ENCODE results near the gene GANAB.

GANAB gene

DNA sequence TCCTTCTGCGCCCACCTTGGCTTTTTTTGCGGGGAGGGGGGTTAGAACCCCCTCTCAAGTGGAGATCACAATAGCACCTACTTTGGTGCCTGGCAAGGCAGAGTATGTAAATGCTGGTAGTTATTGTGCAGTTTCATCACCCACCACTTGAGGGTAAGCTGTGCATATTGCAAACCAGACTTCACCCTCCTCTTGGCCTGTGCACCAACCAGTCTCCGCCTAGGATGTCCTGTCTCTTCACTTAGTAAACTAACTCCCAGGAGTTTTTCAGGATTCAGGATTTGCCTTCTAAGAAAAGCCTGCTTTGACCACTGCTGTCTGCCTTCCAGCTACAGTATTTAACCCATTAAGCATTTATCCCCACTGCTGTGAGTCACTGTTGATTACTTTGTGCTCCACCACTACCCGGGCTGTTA, 34.4 kb upstream of the GANAB start:
- Histone ChIP-seq H2BK12ac (ENCODE audit: low read length in 2 of 2) (no peak overlapping the region), H3K36me3 (ENCODE audit: control insufficient read depth in 1 of 2, insufficient read depth in 2 of 2, low read depth in 1 of 2, low read length in 2 of 2) (peaks cover 13 to 22% of the 10 kb centered on the region in 2 experiments), H2AK5ac (ENCODE audit: low read length, severe bottlenecking) (no peak overlapping the region), H4K8ac (ENCODE audit: low read length) (peak overlapping the region; percentile 71), H3K9ac (ENCODE audit: low read length) (peak overlapping the region; percentile 44), H2BK15ac (ENCODE audit: low read depth, poor library complexity, severe bottlenecking) (no peak overlapping the region), H3K14ac (ENCODE audit: low read length in 2 of 2) (no peak overlapping the region), H3K4me1 (ENCODE audit: control insufficient read depth, insufficient read depth, low read depth, low read length) (peaks cover 9% of the 10 kb centered on the region), H2BK120ac (ENCODE audit: low read depth, low read length) (no peak overlapping the region), H3K4me2 (ENCODE audit: low read length, poor library complexity, severe bottlenecking) (no peak overlapping the region), H3K79me1 (replicated peaks; ENCODE audit: low read length, poor library complexity, severe bottlenecking) (peaks cover 9% of the 10 kb centered on the region), H2AFZ (ENCODE audit: low read depth, low read length) (no peak overlapping the region), H3K4ac (ENCODE audit: low read depth in 1 of 2, low read length in 2 of 2) (peak overlapping the region in 1 of 2 experiments; percentile 73), H3K27me3 (ENCODE audit: control insufficient read depth in 1 of 2, insufficient read depth in 1 of 2, low read length in 2 of 2) (no peaks in the 10 kb centered on the region), H3K27ac (ENCODE audit: low read length, poor library complexity, severe bottlenecking) (peak overlapping the region; percentile 39), H3K18ac (ENCODE audit: low read depth in 1 of 2, low read length in 2 of 2) (no peak overlapping the region), H3K23ac (ENCODE audit: low read length in 2 of 2) (no peak overlapping the region), H3K4me3 (ENCODE audit: insufficient read depth in 1 of 2, low read depth in 1 of 2, low read length in 2 of 2) (peak overlapping the region in 1 of 2 experiments; percentile 28), H3K9me3 (ENCODE audit: control insufficient read depth, low read length) (no peaks in the 10 kb centered on the region), H4K91ac (ENCODE audit: low read length) (peak overlapping the region; percentile 49), H2BK5ac (ENCODE audit: low read depth, low read length, poor library complexity, severe bottlenecking) (no peak overlapping the region)
- peak; percentile 90 for DNase-seq
- 65% methylated on average over 3 of the region's 4 CpGs for WGBS

GRCh38 chr11:62678770-62679696, 32.6 kb upstream of the GANAB start, which contains the start of gene UBXN1:
TSS of gene UBXN1 (minus strand) at chr11:62679073. CDS start at chr11:62678923, 150 bp downstream.
- Histone ChIP-seq H3K27me3 (ENCODE audit: control insufficient read depth in 1 of 2, insufficient read depth in 1 of 2, low read length in 2 of 2) (no peaks in the 10 kb centered on the region), H3K79me1 (replicated peaks; ENCODE audit: low read length, poor library complexity, severe bottlenecking) (peaks cover 9% of the 10 kb centered on the region), H3K14ac (ENCODE audit: low read length in 2 of 2) (peak within 1 kb of the TSS in 1 of 2 experiments; percentile 83), H2BK5ac (ENCODE audit: low read depth, low read length, poor library complexity, severe bottlenecking) (no peak within 1 kb of the TSS), H2AFZ (ENCODE audit: low read depth, low read length) (peak within 1 kb of the TSS; percentile 80), H3K27ac (ENCODE audit: low read length, poor library complexity, severe bottlenecking) (peak within 1 kb of the TSS; percentile 50), H4K8ac (ENCODE audit: low read length) (peak within 1 kb of the TSS; percentile 91), H2BK120ac (ENCODE audit: low read depth, low read length) (no peak within 1 kb of the TSS), H3K18ac (ENCODE audit: low read depth in 1 of 2, low read length in 2 of 2) (peak within 1 kb of the TSS; percentile 61 to 79), H2BK15ac (ENCODE audit: low read depth, poor library complexity, severe bottlenecking) (peak within 1 kb of the TSS; percentile 55), H2AK5ac (ENCODE audit: low read length, severe bottlenecking) (no peak within 1 kb of the TSS), H3K4me1 (ENCODE audit: control insufficient read depth, insufficient read depth, low read depth, low read length) (peaks cover 9% of the 10 kb centered on the region), H3K36me3 (ENCODE audit: control insufficient read depth in 1 of 2, insufficient read depth in 2 of 2, low read depth in 1 of 2, low read length in 2 of 2) (peaks cover 13 to 33% of the 10 kb centered on the region in 2 experiments), H3K4me2 (ENCODE audit: low read length, poor library complexity, severe bottlenecking) (peak within 1 kb of the TSS; percentile 72), H2BK12ac (ENCODE audit: low read length in 2 of 2) (peak within 1 kb of the TSS in 1 of 2 experiments; percentile 43), H3K4ac (ENCODE audit: low read depth in 1 of 2, low read length in 2 of 2) (peak within 1 kb of the TSS; percentile 76 to 90), H3K9me3 (ENCODE audit: control insufficient read depth, low read length) (no peaks in the 10 kb centered on the region), H3K9ac (ENCODE audit: low read length) (peak within 1 kb of the TSS; percentile 98), H3K4me3 (ENCODE audit: insufficient read depth in 1 of 2, low read depth in 1 of 2, low read length in 2 of 2) (peak within 1 kb of the TSS; percentile 98), H3K23ac (ENCODE audit: low read length in 2 of 2) (no peak within 1 kb of the TSS), H4K91ac (ENCODE audit: low read length) (peak within 1 kb of the TSS; percentile 79)
- 8% methylated on average over 49 of the region's 55 CpGs for WGBS
- peak; percentile 92 for DNase-seq

GRCh38 chr11:62678433-62678769, 32.0 kb upstream of the GANAB start:
- H3K79me1 ChIP-seq (replicated peaks; ENCODE audit: low read length, poor library complexity, severe bottlenecking), result peaks cover 9% of the 10 kb centered on the region
- no peak overlapping the region for H3K23ac ChIP-seq (ENCODE audit: low read length in 2 of 2)
- peak overlapping the region; percentile 69 for H3K4me2 ChIP-seq (ENCODE audit: low read length, poor library complexity, severe bottlenecking)
- peak overlapping the region in 1 of 2 experiments; percentile 43 for H2BK12ac ChIP-seq (ENCODE audit: low read length in 2 of 2)
- H4K8ac ChIP-seq (ENCODE audit: low read length), result peak overlapping the region; percentile 91
- DNase-seq, result no peak
- H2AK5ac ChIP-seq (ENCODE audit: low read length, severe bottlenecking), result no peak overlapping the region
- H2AFZ ChIP-seq (ENCODE audit: low read depth, low read length), result peak overlapping the region; percentile 80
- peak overlapping the region in 1 of 2 experiments; percentile 83 for H3K14ac ChIP-seq (ENCODE audit: low read length in 2 of 2)
- 4% methylated on average over 10 of the region's 16 CpGs for WGBS
- H3K27me3 ChIP-seq (ENCODE audit: control insufficient read depth in 1 of 2, insufficient read depth in 1 of 2, low read length in 2 of 2), result no peaks in the 10 kb centered on the region
- peak overlapping the region; percentile 79 for H4K91ac ChIP-seq (ENCODE audit: low read length)
- H3K36me3 ChIP-seq (ENCODE audit: control insufficient read depth in 1 of 2, insufficient read depth in 2 of 2, low read depth in 1 of 2, low read length in 2 of 2), result peaks cover 16 to 37% of the 10 kb centered on the region in 2 experiments
- peak overlapping the region; percentile 61 to 72 for H3K18ac ChIP-seq (ENCODE audit: low read depth in 1 of 2, low read length in 2 of 2)
- H3K27ac ChIP-seq (ENCODE audit: low read length, poor library complexity, severe bottlenecking), result no peak overlapping the region
- no peaks in the 10 kb centered on the region for H3K9me3 ChIP-seq (ENCODE audit: control insufficient read depth, low read length)
- H2BK15ac ChIP-seq (ENCODE audit: low read depth, poor library complexity, severe bottlenecking), result peak overlapping the region; percentile 44
- peak overlapping the region; percentile 76 to 90 for H3K4ac ChIP-seq (ENCODE audit: low read depth in 1 of 2, low read length in 2 of 2)
- H3K4me1 ChIP-seq (ENCODE audit: control insufficient read depth, insufficient read depth, low read depth, low read length), result peaks cover 9% of the 10 kb centered on the region
- no peak overlapping the region for H2BK5ac ChIP-seq (ENCODE audit: low read depth, low read length, poor library complexity, severe bottlenecking)
- H3K4me3 ChIP-seq (ENCODE audit: insufficient read depth in 1 of 2, low read depth in 1 of 2, low read length in 2 of 2), result peak overlapping the region; percentile 98
- H2BK120ac ChIP-seq (ENCODE audit: low read depth, low read length), result no peak overlapping the region
- H3K9ac ChIP-seq (ENCODE audit: low read length), result peak overlapping the region; percentile 98

- Histone ChIP-seq H3K79me1 (replicated peaks; ENCODE audit: low read length, poor library complexity, severe bottlenecking) (peaks cover 9% of the 10 kb centered on the region), H2BK15ac (ENCODE audit: low read depth, poor library complexity, severe bottlenecking) (no peak overlapping the region), H4K8ac (ENCODE audit: low read length) (no peak overlapping the region), H3K4ac (ENCODE audit: low read depth in 1 of 2, low read length in 2 of 2) (no peak overlapping the region), H2BK120ac (ENCODE audit: low read depth, low read length) (no peak overlapping the region), H3K36me3 (ENCODE audit: control insufficient read depth in 1 of 2, insufficient read depth in 2 of 2, low read depth in 1 of 2, low read length in 2 of 2) (peaks cover 16 to 37% of the 10 kb centered on the region in 2 experiments), H2AK5ac (ENCODE audit: low read length, severe bottlenecking) (no peak overlapping the region), H2BK12ac (ENCODE audit: low read length in 2 of 2) (no peak overlapping the region), H2BK5ac (ENCODE audit: low read depth, low read length, poor library complexity, severe bottlenecking) (no peak overlapping the region), H3K27ac (ENCODE audit: low read length, poor library complexity, severe bottlenecking) (no peak overlapping the region), H3K9me3 (ENCODE audit: control insufficient read depth, low read length) (no peaks in the 10 kb centered on the region), H3K18ac (ENCODE audit: low read depth in 1 of 2, low read length in 2 of 2) (no peak overlapping the region), H3K4me1 (ENCODE audit: control insufficient read depth, insufficient read depth, low read depth, low read length) (peaks cover 11% of the 10 kb centered on the region), H3K4me3 (ENCODE audit: insufficient read depth in 1 of 2, low read depth in 1 of 2, low read length in 2 of 2) (peak overlapping the region in 1 of 2 experiments; percentile 98), H3K4me2 (ENCODE audit: low read length, poor library complexity, severe bottlenecking) (peak overlapping the region; percentile 69), H2AFZ (ENCODE audit: low read depth, low read length) (no peak overlapping the region), H4K91ac (ENCODE audit: low read length) (no peak overlapping the region), H3K14ac (ENCODE audit: low read length in 2 of 2) (no peak overlapping the region), H3K27me3 (ENCODE audit: control insufficient read depth in 1 of 2, insufficient read depth in 1 of 2, low read length in 2 of 2) (no peaks in the 10 kb centered on the region), H3K23ac (ENCODE audit: low read length in 2 of 2) (no peak overlapping the region), H3K9ac (ENCODE audit: low read length) (peak overlapping the region; percentile 98)
- 91% methylated on average over 15 of the region's 15 CpGs for WGBS
- DNase-seq, result no peak
These were observed 31.3 kb upstream of the GANAB start for GRCh38 chr11:62677714-62678113.
